Trophoblast cell (in vitro differentiated cells and primary cell): ENCODE measurements around the gene PCSK4.

Experiments used
- DNase-seq, 2 donors: peaks; one replicate each; pipeline ENCODE4 v3.0.0-alpha.2; 2016
- H2AFZ ChIP-seq: 2 replicates; pipeline ENCODE4 v1.6.1; 2013; ENCODE audit warnings: low read length, moderate library complexity, mild to moderate bottlenecking; ENCODE audit not compliant: insufficient read depth, poor library complexity
- H2AK5ac ChIP-seq: 2 replicates; pipeline ENCODE4 v1.6.1; 2013; ENCODE audit warnings: mild to moderate bottlenecking, low read length
- H2BK120ac ChIP-seq: 2 replicates; pipeline ENCODE4 v1.6.1; 2013; ENCODE audit warnings: low read length, mild to moderate bottlenecking, moderate library complexity; ENCODE audit not compliant: insufficient read depth, poor library complexity
- H2BK12ac ChIP-seq: 2 replicates; pipeline ENCODE4 v1.6.1; 2013; ENCODE audit warnings: mild to moderate bottlenecking, low read length, moderate library complexity
- H2BK5ac ChIP-seq: 2 replicates; pipeline ENCODE4 v1.6.1; 2013; ENCODE audit warnings: low read length, low read depth, moderate library complexity, mild to moderate bottlenecking; ENCODE audit not compliant: poor library complexity
- H3K14ac ChIP-seq: 2 replicates; pipeline ENCODE4 v1.6.1; 2013; ENCODE audit warnings: mild to moderate bottlenecking, low read length
- H3K18ac ChIP-seq: 2 replicates; pipeline ENCODE4 v1.6.1; 2013; ENCODE audit warnings: mild to moderate bottlenecking, low read length
- H3K23ac ChIP-seq: 2 replicates; pipeline ENCODE4 v1.6.1; 2013; ENCODE audit warnings: low read length
- H3K27ac ChIP-seq: 2 replicates; pipeline ENCODE4 v1.5.1; 2013; ENCODE audit warnings: low read depth, mild to moderate bottlenecking, inconsistent platforms, low read length, moderate library complexity
- H3K27me3 ChIP-seq: 2 replicates; pipeline ENCODE4 v1.6.1; 2013; ENCODE audit warnings: inconsistent platforms, mild to moderate bottlenecking, low read length, moderate library complexity; ENCODE audit not compliant: insufficient read depth
- H3K36me3 ChIP-seq, 2 experiments: 1 replicate in 1 of 2; 2 replicates in 1 of 2; pipeline ENCODE4 v1.6.1; 2013; ENCODE audit warnings: low read length in 2 of 2, mild to moderate bottlenecking in 2 of 2, moderate library complexity in 1 of 2; ENCODE audit not compliant: insufficient read depth in 2 of 2, control insufficient read depth in 1 of 2
- H3K4ac ChIP-seq: 2 replicates; pipeline ENCODE4 v1.6.1; 2013; ENCODE audit warnings: low read depth, mild to moderate bottlenecking, low read length, moderate library complexity
- H3K4me1 ChIP-seq, 2 experiments: 1 replicate in 1 of 2; 2 replicates in 1 of 2; pipeline ENCODE4 v1.6.1; 2013; ENCODE audit warnings: low read length in 2 of 2, mild to moderate bottlenecking in 2 of 2, moderate library complexity in 1 of 2; ENCODE audit not compliant: insufficient read depth in 2 of 2, control insufficient read depth in 1 of 2
- H3K4me2 ChIP-seq: 2 replicates; pipeline ENCODE4 v1.6.1; 2013; ENCODE audit warnings: inconsistent platforms, mild to moderate bottlenecking, low read length, moderate library complexity
- H3K4me3 ChIP-seq: 2 replicates; pipeline ENCODE4 v1.5.1; 2013; ENCODE audit warnings: mild to moderate bottlenecking, low read depth, low read length, inconsistent platforms
- H3K79me1 ChIP-seq: one replicate; pipeline ENCODE4 v1.6.1; 2013; ENCODE audit warnings: low read length
- H3K79me2 ChIP-seq: 2 replicates; pipeline ENCODE4 v1.6.1; 2013; ENCODE audit warnings: low read length, mild to moderate bottlenecking; ENCODE audit not compliant: control insufficient read depth, insufficient read depth, poor library complexity
- H3K9ac ChIP-seq: 2 replicates; pipeline ENCODE4 v1.6.1; 2013; ENCODE audit warnings: mild to moderate bottlenecking, low read length
- H3K9me3 ChIP-seq: 2 replicates; pipeline ENCODE4 v1.6.1; 2013; ENCODE audit warnings: low read depth, mild to moderate bottlenecking, control low read depth, inconsistent platforms, low read length; ENCODE audit not compliant: insufficient read depth
- H4K12ac ChIP-seq: 2 replicates; pipeline ENCODE4 v1.6.1; 2013; ENCODE audit warnings: low read depth, mild to moderate bottlenecking, low read length, moderate library complexity
- H4K8ac ChIP-seq: 2 replicates; pipeline ENCODE4 v1.6.1; 2013; ENCODE audit warnings: low read depth, mild to moderate bottlenecking, low read length, moderate library complexity
- H4K91ac ChIP-seq: one replicate; pipeline ENCODE4 v1.6.1; 2013; ENCODE audit warnings: low read depth, mild to moderate bottlenecking, low read length, moderate library complexity
- WGBS: extraction: QIAGEN DNeasy Blood & Tissue Kit; methylation state at CpG from one replicate; pipeline ENCODE4 v1.1.7; 2013; ENCODE audit warnings: missing lambda C conversion rate; ENCODE audit not compliant: insufficient read length, insufficient coverage; ENCODE audit errors: extremely low coverage; 5-methylcytosine and 5-hydroxymethylcytosine counted together

PCSK4 gene

DNA sequence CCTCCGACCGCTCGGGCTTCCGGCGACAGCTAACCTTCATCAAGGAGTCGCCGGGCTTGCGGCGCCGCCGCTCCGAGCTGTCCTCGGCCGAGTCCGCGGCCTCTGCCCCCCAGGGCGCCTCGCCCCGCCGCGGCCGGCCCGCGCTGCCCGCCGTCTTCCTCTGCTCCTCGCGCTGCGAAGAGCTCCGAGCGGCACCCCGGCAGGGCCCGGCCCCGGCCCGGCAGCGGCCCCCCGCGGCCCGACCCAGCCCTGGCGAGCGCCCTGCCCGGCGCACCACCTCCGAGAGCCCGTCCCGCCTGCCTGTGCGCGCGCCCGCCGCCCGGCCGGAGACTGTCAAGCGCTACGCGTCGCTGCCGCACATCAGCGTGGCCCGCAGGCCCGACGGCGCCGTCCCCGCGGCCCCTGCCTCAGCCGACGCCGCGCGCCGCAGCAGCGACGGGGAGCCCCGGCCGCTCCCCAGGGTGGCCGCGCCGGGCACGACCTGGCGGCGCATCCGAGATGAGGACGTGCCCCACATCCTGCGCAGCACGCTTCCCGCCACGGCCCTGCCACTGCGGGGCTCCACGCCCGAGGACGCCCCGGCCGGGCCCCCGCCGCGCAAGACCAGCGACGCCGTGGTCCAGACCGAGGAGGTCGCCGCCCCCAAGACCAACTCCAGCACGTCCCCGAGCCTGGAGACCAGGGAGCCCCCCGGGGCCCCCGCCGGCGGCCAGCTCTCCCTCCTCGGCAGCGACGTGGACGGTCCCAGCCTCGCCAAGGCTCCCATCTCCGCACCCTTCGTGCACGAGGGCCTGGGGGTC, 20.7 kb downstream of the PCSK4 start:
- H3K23ac ChIP-seq: no peak overlapping the region
- H3K79me1 ChIP-seq: no peaks in the 10 kb centered on the region
- no peak overlapping the region for H3K27ac ChIP-seq
- H3K18ac ChIP-seq: no peak overlapping the region
- H3K4me1 ChIP-seq: peaks cover 5 to 19% of the 10 kb centered on the region in 2 experiments
- no peak overlapping the region for H2AFZ ChIP-seq
- no peak overlapping the region for H2BK12ac ChIP-seq
- H3K27me3 ChIP-seq: peaks cover 74% of the 10 kb centered on the region
- peaks cover 0 to 3% of the 10 kb centered on the region in 2 experiments for H3K36me3 ChIP-seq
- H4K12ac ChIP-seq: no peak overlapping the region
- H3K79me2 ChIP-seq: no peaks in the 10 kb centered on the region
- WGBS: no CpG with 5 or more reads among the region's 117 CpGs
- no peak overlapping the region for H2BK120ac ChIP-seq
- H4K8ac ChIP-seq: no peak overlapping the region
- H4K91ac ChIP-seq: no peak overlapping the region
- H3K9me3 ChIP-seq: peaks cover 30% of the 10 kb centered on the region
- DNase-seq: no peak
- no peak overlapping the region for H2AK5ac ChIP-seq
- H3K9ac ChIP-seq: no peak overlapping the region
- peak overlapping the region; percentile 39 for H3K4me2 ChIP-seq
- no peak overlapping the region for H2BK5ac ChIP-seq
- no peak overlapping the region for H3K14ac ChIP-seq
- no peak overlapping the region for H3K4me3 ChIP-seq
- H3K4ac ChIP-seq: no peak overlapping the region

DNA sequence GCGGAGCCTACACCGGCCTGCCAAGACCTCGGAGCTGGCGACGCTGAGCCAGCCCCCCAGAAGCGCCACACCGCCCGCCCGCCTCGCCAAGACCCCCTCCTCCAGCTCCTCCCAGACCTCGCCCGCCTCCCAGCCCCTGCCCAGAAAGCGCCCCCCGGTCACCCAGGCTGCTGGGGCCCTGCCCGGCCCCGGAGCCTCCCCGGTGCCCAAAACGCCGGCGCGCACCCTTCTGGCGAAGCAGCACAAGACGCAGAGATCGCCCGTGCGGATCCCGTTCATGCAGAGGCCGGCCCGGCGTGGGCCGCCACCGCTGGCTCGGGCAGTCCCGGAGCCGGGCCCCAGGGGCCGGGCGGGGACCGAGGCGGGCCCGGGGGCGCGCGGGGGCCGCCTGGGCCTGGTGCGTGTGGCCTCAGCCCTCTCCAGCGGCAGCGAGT, 21.3 kb downstream of the PCSK4 start:
- H3K27ac ChIP-seq: no peak overlapping the region
- H2AFZ ChIP-seq: no peak overlapping the region
- no peak overlapping the region for H4K91ac ChIP-seq
- H4K12ac ChIP-seq: no peak overlapping the region
- H2BK12ac ChIP-seq: no peak overlapping the region
- no peak overlapping the region for H3K4ac ChIP-seq
- H3K9ac ChIP-seq: no peak overlapping the region
- no peak overlapping the region for H3K14ac ChIP-seq
- WGBS: no CpG with 5 or more reads among the region's 47 CpGs
- no peak overlapping the region for H2AK5ac ChIP-seq
- H3K18ac ChIP-seq: no peak overlapping the region
- no peaks in the 10 kb centered on the region for H3K79me1 ChIP-seq
- H3K79me2 ChIP-seq: no peaks in the 10 kb centered on the region
- peak overlapping the region; percentile 39 for H3K4me2 ChIP-seq
- peaks cover 74% of the 10 kb centered on the region for H3K27me3 ChIP-seq
- DNase-seq: peak in 1 of 2 donors; percentile 37
- no peak overlapping the region for H4K8ac ChIP-seq
- H2BK5ac ChIP-seq: no peak overlapping the region
- no peak overlapping the region for H2BK120ac ChIP-seq
- H3K4me3 ChIP-seq: no peak overlapping the region
- H3K9me3 ChIP-seq: peaks cover 30% of the 10 kb centered on the region
- H3K23ac ChIP-seq: no peak overlapping the region
- no peaks in the 10 kb centered on the region for H3K36me3 ChIP-seq
- peaks cover 5 to 19% of the 10 kb centered on the region in 2 experiments for H3K4me1 ChIP-seq

DNA sequence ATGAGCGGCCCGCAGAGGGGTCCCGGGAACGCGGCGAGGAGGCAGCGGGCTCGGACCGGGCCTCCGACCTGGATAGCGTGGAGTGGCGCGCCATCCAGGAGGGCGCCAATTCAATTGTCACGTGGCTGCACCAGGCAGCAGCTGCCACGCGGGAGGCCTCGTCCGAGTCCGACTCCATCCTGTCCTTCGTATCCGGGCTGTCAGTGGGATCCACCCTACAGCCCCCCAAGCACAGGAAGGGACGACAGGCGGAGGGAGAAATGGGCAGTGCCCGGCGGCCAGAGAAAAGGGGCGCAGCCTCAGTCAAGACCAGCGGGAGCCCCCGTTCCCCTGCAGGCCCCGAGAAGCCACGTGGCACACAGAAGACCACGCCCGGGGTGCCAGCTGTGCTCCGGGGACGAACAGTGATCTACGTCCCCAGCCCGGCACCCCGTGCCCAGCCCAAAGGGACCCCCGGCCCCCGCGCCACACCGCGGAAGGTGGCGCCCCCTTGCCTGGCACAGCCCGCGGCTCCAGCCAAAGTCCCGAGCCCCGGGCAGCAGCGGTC, 21.8 kb downstream of the PCSK4 start:
- Histone ChIP-seq H3K18ac (no peak overlapping the region), H3K27ac (no peak overlapping the region), H3K4ac (no peak overlapping the region), H3K23ac (no peak overlapping the region), H2BK5ac (no peak overlapping the region), H3K9me3 (peaks cover 30% of the 10 kb centered on the region), H4K91ac (no peak overlapping the region), H3K79me2 (no peaks in the 10 kb centered on the region), H4K12ac (no peak overlapping the region), H2AFZ (no peak overlapping the region), H3K14ac (no peak overlapping the region), H3K4me2 (no peak overlapping the region), H2BK12ac (no peak overlapping the region), H3K79me1 (no peaks in the 10 kb centered on the region), H3K4me3 (no peak overlapping the region), H3K27me3 (peaks cover 74% of the 10 kb centered on the region), H3K9ac (no peak overlapping the region), H2AK5ac (no peak overlapping the region), H3K4me1 (peaks cover 5 to 19% of the 10 kb centered on the region in 2 experiments), H4K8ac (no peak overlapping the region), H2BK120ac (no peak overlapping the region), H3K36me3 (no peaks in the 10 kb centered on the region)
- WGBS: no CpG with 5 or more reads among the region's 49 CpGs
- no peak for DNase-seq

DNA sequence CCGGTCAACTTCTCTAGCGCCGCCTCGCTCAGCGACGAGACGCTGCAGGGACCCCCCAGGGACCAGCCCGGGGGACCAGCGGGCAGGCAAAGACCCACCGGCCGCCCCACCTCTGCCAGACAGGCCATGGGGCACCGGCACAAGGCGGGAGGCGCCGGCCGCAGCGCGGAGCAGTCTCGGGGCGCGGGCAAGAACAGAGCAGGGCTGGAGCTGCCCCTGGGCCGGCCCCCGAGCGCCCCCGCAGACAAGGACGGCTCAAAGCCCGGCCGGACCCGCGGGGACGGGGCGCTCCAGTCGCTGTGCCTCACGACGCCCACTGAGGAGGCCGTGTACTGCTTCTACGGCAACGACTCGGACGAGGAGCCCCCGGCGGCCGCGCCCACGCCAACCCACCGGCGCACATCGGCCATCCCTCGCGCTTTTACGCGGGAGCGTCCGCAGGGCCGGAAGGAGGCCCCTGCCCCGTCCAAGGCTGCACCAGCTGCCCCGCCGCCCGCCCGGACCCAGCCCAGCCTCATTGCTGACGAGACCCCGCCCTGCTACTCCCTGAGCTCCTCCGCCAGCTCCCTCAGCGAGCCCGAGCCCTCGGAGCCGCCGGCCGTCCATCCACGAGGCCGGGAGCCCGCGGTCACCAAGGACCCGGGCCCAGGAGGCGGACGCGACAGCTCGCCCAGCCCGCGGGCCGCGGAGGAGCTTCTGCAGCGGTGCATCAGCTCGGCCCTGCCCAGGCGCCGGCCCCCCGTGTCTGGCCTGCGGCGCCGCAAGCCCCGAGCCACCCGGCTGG, 22.5 kb downstream of the PCSK4 start:
- DNase-seq: no peak
- peaks cover 74% of the 10 kb centered on the region for H3K27me3 ChIP-seq
- H3K4me1 ChIP-seq: peaks cover 5 to 19% of the 10 kb centered on the region in 2 experiments
- H2BK12ac ChIP-seq: no peak overlapping the region
- H3K4me2 ChIP-seq: no peak overlapping the region
- no peak overlapping the region for H3K23ac ChIP-seq
- H4K12ac ChIP-seq: no peak overlapping the region
- no peak overlapping the region for H3K4ac ChIP-seq
- no peak overlapping the region for H3K27ac ChIP-seq
- H3K4me3 ChIP-seq: no peak overlapping the region
- H2BK120ac ChIP-seq: no peak overlapping the region
- no peaks in the 10 kb centered on the region for H3K79me1 ChIP-seq
- H3K18ac ChIP-seq: no peak overlapping the region
- no peak overlapping the region for H4K8ac ChIP-seq
- no peak overlapping the region for H2AFZ ChIP-seq
- H2AK5ac ChIP-seq: no peak overlapping the region
- H2BK5ac ChIP-seq: no peak overlapping the region
- H4K91ac ChIP-seq: no peak overlapping the region
- H3K36me3 ChIP-seq: no peaks in the 10 kb centered on the region
- no CpG with 5 or more reads among the region's 92 CpGs for WGBS
- H3K14ac ChIP-seq: no peak overlapping the region
- peaks cover 30% of the 10 kb centered on the region for H3K9me3 ChIP-seq
- H3K9ac ChIP-seq: no peak overlapping the region
- H3K79me2 ChIP-seq: no peaks in the 10 kb centered on the region
